Measurements from ENCODE around the gene DAPL1. TPM values are rescaled to one million over a fixed set of nuclear protein-coding genes. Genes with fewer than 3 reads are reported as not detected.

DAPL1 gene
- total RNA-seq = not detected

- Histone ChIP-seq H3K4me1 (ENCODE audit: control insufficient read depth in 3 of 3, insufficient read depth in 3 of 3, low read length in 3 of 3) (no peaks in the 10 kb centered on the region), H3K27ac (ENCODE audit: low read depth, low read length) (no peak within 1 kb of the TSS), H3K36me3 (ENCODE audit: control insufficient read depth in 3 of 3, insufficient read depth in 3 of 3, low read length in 3 of 3) (no peaks in the 10 kb centered on the region), H3K9ac (ENCODE audit: low read depth in 1 of 3, low read length in 3 of 3) (no peak within 1 kb of the TSS), H3K9me3 (ENCODE audit: control insufficient read depth in 3 of 3, low read length in 3 of 3) (no peaks in the 10 kb centered on the region), H3K4me3 (ENCODE audit: low read length in 3 of 3) (no peak within 1 kb of the TSS), H3K27me3 (ENCODE audit: control insufficient read depth in 3 of 3, insufficient read depth in 3 of 3, low read length in 3 of 3) (peaks cover 0 to 11% (median 8%) of the 10 kb centered on the region in 3 donors)
Observed at GRCh38 chr2:158795195-158795924, at the start of gene DAPL1. Gene DAPL1, plus strand, starts transcription at chr2:158795317. Its CDS starts 56 bp downstream, at chr2:158795373.

- Histone ChIP-seq H3K9ac (ENCODE audit: low read depth in 1 of 3, low read length in 3 of 3) (no peak overlapping the region), H3K4me1 (ENCODE audit: control insufficient read depth in 3 of 3, insufficient read depth in 3 of 3, low read length in 3 of 3) (peaks cover 0 to 8% (median 4%) of the 10 kb centered on the region in 3 donors)
Observed at GRCh38 chr2:158745866-158746382, 49.2 kb upstream of the DAPL1 start.

GRCh38 chr2:158746488-158746887, 48.6 kb upstream of the DAPL1 start:
- H3K36me3 ChIP-seq (ENCODE audit: control insufficient read depth in 3 of 3, insufficient read depth in 3 of 3, low read length in 3 of 3) = no peaks in the 10 kb centered on the region
- H3K9me3 ChIP-seq (ENCODE audit: control insufficient read depth in 3 of 3, low read length in 3 of 3) = no peaks in the 10 kb centered on the region
- H3K4me3 ChIP-seq (ENCODE audit: low read length in 3 of 3) = no peak overlapping the region
- H3K4me1 ChIP-seq (ENCODE audit: control insufficient read depth in 3 of 3, insufficient read depth in 3 of 3, low read length in 3 of 3) = peaks cover 0 to 6% (median 4%) of the 10 kb centered on the region in 3 donors
- H3K9ac ChIP-seq (ENCODE audit: low read depth in 1 of 3, low read length in 3 of 3) = no peak overlapping the region
- H3K27ac ChIP-seq (ENCODE audit: low read depth, low read length) = no peak overlapping the region
- H3K27me3 ChIP-seq (ENCODE audit: control insufficient read depth in 3 of 3, insufficient read depth in 3 of 3, low read length in 3 of 3) = peaks cover 0 to 5% (median 2%) of the 10 kb centered on the region in 3 donors

More at GRCh38 chr2:158745866-158746382, 49.2 kb upstream of the DAPL1 start:
- H3K4me3 ChIP-seq (ENCODE audit: low read length in 3 of 3) = no peak overlapping the region
- H3K27me3 ChIP-seq (ENCODE audit: control insufficient read depth in 3 of 3, insufficient read depth in 3 of 3, low read length in 3 of 3) = peaks cover 0 to 5% (median 2%) of the 10 kb centered on the region in 3 donors
- peak overlapping the region; percentile 64 for H3K27ac ChIP-seq (ENCODE audit: low read depth, low read length)
- H3K36me3 ChIP-seq (ENCODE audit: control insufficient read depth in 3 of 3, insufficient read depth in 3 of 3, low read length in 3 of 3) = no peaks in the 10 kb centered on the region
- H3K9me3 ChIP-seq (ENCODE audit: control insufficient read depth in 3 of 3, low read length in 3 of 3) = no peaks in the 10 kb centered on the region

- H3K9me3 ChIP-seq (ENCODE audit: control insufficient read depth in 3 of 3, low read length in 3 of 3) = no peaks in the 10 kb centered on the region
- peaks cover 0 to 5% (median 2%) of the 10 kb centered on the region in 3 donors for H3K27me3 ChIP-seq (ENCODE audit: control insufficient read depth in 3 of 3, insufficient read depth in 3 of 3, low read length in 3 of 3)
- H3K27ac ChIP-seq (ENCODE audit: low read depth, low read length) = no peak overlapping the region
- no peaks in the 10 kb centered on the region for H3K36me3 ChIP-seq (ENCODE audit: control insufficient read depth in 3 of 3, insufficient read depth in 3 of 3, low read length in 3 of 3)
- H3K4me3 ChIP-seq (ENCODE audit: low read length in 3 of 3) = no peak overlapping the region
- peaks cover 0 to 6% (median 4%) of the 10 kb centered on the region in 3 donors for H3K4me1 ChIP-seq (ENCODE audit: control insufficient read depth in 3 of 3, insufficient read depth in 3 of 3, low read length in 3 of 3)
- H3K9ac ChIP-seq (ENCODE audit: low read depth in 1 of 3, low read length in 3 of 3) = no peak overlapping the region
Observed at GRCh38 chr2:158747281-158747680, 47.8 kb upstream of the DAPL1 start.

GRCh38 chr2:158748926-158749590, 46.1 kb upstream of the DAPL1 start:
- Histone ChIP-seq H3K4me1 (ENCODE audit: control insufficient read depth in 3 of 3, insufficient read depth in 3 of 3, low read length in 3 of 3) (peaks cover 5 to 11% (median 10%) of the 10 kb centered on the region in 3 donors), H3K4me3 (ENCODE audit: low read length in 3 of 3) (no peak overlapping the region), H3K36me3 (ENCODE audit: control insufficient read depth in 3 of 3, insufficient read depth in 3 of 3, low read length in 3 of 3) (no peaks in the 10 kb centered on the region), H3K9me3 (ENCODE audit: control insufficient read depth in 3 of 3, low read length in 3 of 3) (no peaks in the 10 kb centered on the region), H3K9ac (ENCODE audit: low read depth in 1 of 3, low read length in 3 of 3) (no peak overlapping the region), H3K27me3 (ENCODE audit: control insufficient read depth in 3 of 3, insufficient read depth in 3 of 3, low read length in 3 of 3) (peaks cover 0 to 5% (median 2%) of the 10 kb centered on the region in 3 donors), H3K27ac (ENCODE audit: low read depth, low read length) (no peak overlapping the region)

- H3K27me3 ChIP-seq (ENCODE audit: control insufficient read depth in 3 of 3, insufficient read depth in 3 of 3, low read length in 3 of 3) = peaks cover 0 to 5% (median 2%) of the 10 kb centered on the region in 3 donors
- no peaks in the 10 kb centered on the region for H3K36me3 ChIP-seq (ENCODE audit: control insufficient read depth in 3 of 3, insufficient read depth in 3 of 3, low read length in 3 of 3)
- H3K9ac ChIP-seq (ENCODE audit: low read depth in 1 of 3, low read length in 3 of 3) = no peak overlapping the region
- peaks cover 5 to 7% (median 6%) of the 10 kb centered on the region in 3 donors for H3K4me1 ChIP-seq (ENCODE audit: control insufficient read depth in 3 of 3, insufficient read depth in 3 of 3, low read length in 3 of 3)
- no peak overlapping the region for H3K27ac ChIP-seq (ENCODE audit: low read depth, low read length)
- no peaks in the 10 kb centered on the region for H3K9me3 ChIP-seq (ENCODE audit: control insufficient read depth in 3 of 3, low read length in 3 of 3)
- H3K4me3 ChIP-seq (ENCODE audit: low read length in 3 of 3) = no peak overlapping the region
Observed at GRCh38 chr2:158750458-158751125, 44.5 kb upstream of the DAPL1 start.

- Histone ChIP-seq H3K27me3 (ENCODE audit: control insufficient read depth in 3 of 3, insufficient read depth in 3 of 3, low read length in 3 of 3) (no peaks in the 10 kb centered on the region), H3K9me3 (ENCODE audit: control insufficient read depth in 3 of 3, low read length in 3 of 3) (peaks cover 0 to 6% (median 0%) of the 10 kb centered on the region in 3 donors), H3K4me1 (ENCODE audit: control insufficient read depth in 3 of 3, insufficient read depth in 3 of 3, low read length in 3 of 3) (peaks cover 5 to 7% (median 6%) of the 10 kb centered on the region in 3 donors), H3K27ac (ENCODE audit: low read depth, low read length) (no peak overlapping the region), H3K9ac (ENCODE audit: low read depth in 1 of 3, low read length in 3 of 3) (peak overlapping the region in 1 of 3 donors; percentile 60), H3K4me3 (ENCODE audit: low read length in 3 of 3) (peak overlapping the region; percentile 57 to 69 (median 58)), H3K36me3 (ENCODE audit: control insufficient read depth in 3 of 3, insufficient read depth in 3 of 3, low read length in 3 of 3) (no peaks in the 10 kb centered on the region)
Observed at GRCh38 chr2:158753641-158754611, 41.2 kb upstream of the DAPL1 start.

GRCh38 chr2:158755310-158756087, 39.6 kb upstream of the DAPL1 start:
- Histone ChIP-seq H3K9me3 (ENCODE audit: control insufficient read depth in 3 of 3, low read length in 3 of 3) (peaks cover 0 to 6% (median 0%) of the 10 kb centered on the region in 3 donors), H3K27ac (ENCODE audit: low read depth, low read length) (no peak overlapping the region), H3K4me1 (ENCODE audit: control insufficient read depth in 3 of 3, insufficient read depth in 3 of 3, low read length in 3 of 3) (peaks cover 5 to 7% (median 6%) of the 10 kb centered on the region in 3 donors), H3K9ac (ENCODE audit: low read depth in 1 of 3, low read length in 3 of 3) (no peak overlapping the region), H3K36me3 (ENCODE audit: control insufficient read depth in 3 of 3, insufficient read depth in 3 of 3, low read length in 3 of 3) (no peaks in the 10 kb centered on the region), H3K27me3 (ENCODE audit: control insufficient read depth in 3 of 3, insufficient read depth in 3 of 3, low read length in 3 of 3) (no peaks in the 10 kb centered on the region), H3K4me3 (ENCODE audit: low read length in 3 of 3) (no peak overlapping the region)

Data from skeletal muscle tissue (tissue), 4 donors.